GM12878 (cell line): ENCODE measurements around the gene KAZN. TPM values are rescaled to one million over a fixed set of nuclear protein-coding genes. Genes with fewer than 3 reads are reported as not detected.

Experiments used
- ATAC-seq: fragments of 200-7000 bp; cut with Tn5 transposase; 3 replicates; pipeline ENCODE4 v1.9.1; 2020; ENCODE audit warnings: mild to moderate bottlenecking, moderate library complexity
- BruUV-seq: library from RNA; stranded (reverse); fragments of 400-500 nt; replicated peaks from 2 replicates; lab custom pipeline; 2021; lab: Mats Ljungman, UMichigan
- CTCF ChIA-PET: fragments of 300-600 bp; sonication (Branson Sonifier 250); formaldehyde crosslinking; extraction: SDS; loops from one replicate; lab custom pipeline; 2021; ENCODE audit warnings: inconsistent platforms; lab: Yijun Ruan, JAX
- POLR2A ChIA-PET: fragments of 350-600 bp; formaldehyde crosslinking; extraction: SDS; loops from one replicate; lab custom pipeline; 2021; ENCODE audit warnings: inconsistent platforms; lab: Charles Lee
- RAD21 ChIA-PET: fragments of 300-600 bp; sonication (Branson Sonifier 250); formaldehyde crosslinking; loops from one replicate; lab custom pipeline; 2023; ENCODE audit warnings: antibody characterized with exemption; ENCODE audit not compliant: unreplicated experiment; lab: Charles Lee
- SMC1A ChIA-PET: fragments of 300-600 bp; sonication (Branson Sonifier 250); formaldehyde crosslinking; loops from one replicate; lab custom pipeline; 2023; ENCODE audit not compliant: unreplicated experiment, uncharacterized antibody; lab: Charles Lee
- DNase-seq: peaks from one replicate; pipeline ENCODE4 v3.0.0-alpha.2; 2011; ENCODE audit warnings: low read depth, low spot score
- FAIRE-seq: peaks from 3 replicates; lab custom pipeline; 2011; peaks lifted over from hg19 to GRCh38; lab: Jason Lieb, UNC
- H2AFZ ChIP-seq: 2 replicates; pipeline ENCODE4 v1.6.0; 2011; ENCODE audit warnings: low read depth, low read length, control low read depth; ENCODE audit not compliant: control insufficient read depth
- H3K27ac ChIP-seq: 2 replicates; pipeline ENCODE4 v1.5.1; 2011; ENCODE audit warnings: control low read depth; ENCODE audit not compliant: control insufficient read depth, insufficient read depth
- H3K27me3 ChIP-seq, 2 experiments: replicated peaks in 1 of 2; 2 replicates each; pipeline versions ENCODE4 v1.6.0 to v1.6.1; 2011; ENCODE audit warnings: low read length in 1 of 2; ENCODE audit not compliant: control insufficient read depth in 2 of 2, insufficient read depth in 2 of 2
- H3K36me3 ChIP-seq, 2 experiments: 2 replicates each; pipeline ENCODE4 v1.5.1; 2011; ENCODE audit warnings: low read length in 1 of 2; ENCODE audit not compliant: control insufficient read depth in 2 of 2, insufficient read depth in 2 of 2
- H3K4me1 ChIP-seq: 2 replicates; pipeline ENCODE4 v1.6.1; 2011; ENCODE audit warnings: mild to moderate bottlenecking, low read length, moderate library complexity, mixed read lengths; ENCODE audit not compliant: control insufficient read depth, insufficient read depth
- H3K4me2 ChIP-seq: 2 replicates; pipeline ENCODE4 v1.6.0; 2011; ENCODE audit warnings: control low read depth; ENCODE audit not compliant: control insufficient read depth, insufficient read depth
- H3K4me3 ChIP-seq: fragments of 200-600 bp; sonication (generic); 2 replicates; pipeline ENCODE4 v1.5.1; 2016
- H3K79me2 ChIP-seq: 2 replicates; pipeline ENCODE4 v1.6.0; 2011; ENCODE audit warnings: low read length; ENCODE audit not compliant: control insufficient read depth, insufficient read depth
- H3K9ac ChIP-seq: 2 replicates; pipeline ENCODE4 v1.8.0; 2011; ENCODE audit warnings: low read length, control low read depth, mixed read lengths; ENCODE audit not compliant: control insufficient read depth, insufficient read depth
- H3K9me3 ChIP-seq: replicated peaks from 3 replicates; pipeline ENCODE4 v1.5.1; 2011; ENCODE audit warnings: mild to moderate bottlenecking, low read length; ENCODE audit not compliant: control insufficient read depth, insufficient read depth
- H4K20me1 ChIP-seq: 2 replicates; pipeline ENCODE4 v1.6.0; 2011; ENCODE audit not compliant: control insufficient read depth, insufficient read depth
- BACH1 ChIP-seq: fragments of 450-650 bp; IDR thresholded peaks from 2 replicates; pipeline ENCODE4 v1.6.1; 2017; ENCODE audit warnings: mild to moderate bottlenecking, borderline replicate concordance
- IRF3 ChIP-seq: fragments of 450-650 bp; IDR thresholded peaks from 2 replicates; pipeline ENCODE4 v1.6.1; 2014; ENCODE audit warnings: mild to moderate bottlenecking
- KDM1A ChIP-seq: fragments of 200-600 bp; sonication (generic); IDR thresholded peaks from 2 replicates; pipeline ENCODE4 v1.6.1; 2016; ENCODE audit warnings: borderline replicate concordance
- KLF5 ChIP-seq: fragments of 450-650 bp; IDR thresholded peaks from 2 replicates; pipeline ENCODE4 v1.6.1; 2014; ENCODE audit warnings: mild to moderate bottlenecking; ENCODE audit not compliant: partially characterized antibody
- REST ChIP-seq: IDR thresholded peaks from 2 replicates; pipeline ENCODE4 v1.6.1; 2012; ENCODE audit warnings: mild to moderate bottlenecking, low read depth, low read length
- RFX5 ChIP-seq: IDR thresholded peaks from 2 replicates; pipeline ENCODE4 v1.6.1; 2011; ENCODE audit warnings: low read depth, low read length, improper control_type of control experiment
- TCF7 ChIP-seq: IDR thresholded peaks from 2 replicates; pipeline ENCODE4 v1.6.1; 2014; ENCODE audit warnings: antibody characterized with exemption, borderline replicate concordance
- WRNIP1 ChIP-seq: IDR thresholded peaks from 2 replicates; pipeline ENCODE4 v1.6.1; 2011; ENCODE audit warnings: low read depth, low read length, improper control_type of control experiment, borderline replicate concordance
- YBX1 ChIP-seq: fragments of 450-650 bp; IDR thresholded peaks from 2 replicates; pipeline ENCODE4 v1.6.1; 2016; ENCODE audit warnings: antibody characterized with exemption
- WGBS: methylation state at CpG from one replicate; pipeline ENCODE4 v1.1.6; 2016; ENCODE audit warnings: low lambda C conversion rate; ENCODE audit not compliant: insufficient replicate concordance, insufficient coverage; ENCODE audit errors: missing lambda C conversion rate; 5-methylcytosine and 5-hydroxymethylcytosine counted together
- in situ Hi-C: fragments of 300-500 bp; cut with MboI; formaldehyde crosslinking; loops from 9 replicates; pipeline ENCODE4 v1.14.3; 2018; ENCODE audit warnings: mixed read lengths
- intact Hi-C: fragments of 100-400 bp; cut with micrococcal nuclease; formaldehyde crosslinking; loops from one replicate; pipeline ENCODE4 v1.14.2; 2022; ENCODE audit not compliant: unreplicated experiment
- polyA plus RNA-seq, 11 experiments: library from polyadenylated mRNA; depleted of rRNA in 4 of 11; unstranded in 6 of 11; stranded (reverse) in 5 of 11; fragments of >200 nt; fragmentation: Nextera tagmentation in 4 of 11; fragmentation: Illumina TruSeq in 1 of 11; extraction: Ambion mirVana in 4 of 11; extraction: Trizol in 1 of 11; gene quantifications; 1 replicate in 1 of 11; 2 replicates in 10 of 11; pipeline versions ENCODE4 v1.2.1 to v1.2.3, GENCODE V29; 2011 to 2016; ENCODE audit warnings: inconsistent platforms in 2 of 11, missing spikeins in 2 of 11, low read depth in 1 of 11
- total RNA-seq, 4 experiments: library from RNA; depleted of rRNA in 3 of 4; stranded (reverse); fragments of >200 nt in 3 of 4; fragmentation: Illumina TruSeq in 1 of 4; extraction: Trizol in 1 of 4; gene quantifications; 2 replicates each; pipeline versions ENCODE4 v1.2.1 to v1.2.3, GENCODE V29; 2013 to 2021
- TF ChIP-seq, protein P1 (sequence below): fragments of 450-650 bp; IDR thresholded peaks from 2 replicates; pipeline ENCODE4 v1.6.1; 2017; ENCODE audit warnings: mild to moderate bottlenecking, moderate library complexity
- TF ChIP-seq, protein P2 (sequence below): fragments of 450-650 bp; IDR thresholded peaks from 2 replicates; pipeline ENCODE4 v1.6.1; 2018; ENCODE audit warnings: mild to moderate bottlenecking, low read depth, moderate library complexity; ENCODE audit not compliant: partially characterized antibody

Gene KAZN
- total and polyA plus RNA-seq, 10 of the 15 experiments (the other 5 are each of a cell fraction or from before 2014, with no cell fraction given), result 0.72 to 4.0 (median 1.2) TPM

DNA sequence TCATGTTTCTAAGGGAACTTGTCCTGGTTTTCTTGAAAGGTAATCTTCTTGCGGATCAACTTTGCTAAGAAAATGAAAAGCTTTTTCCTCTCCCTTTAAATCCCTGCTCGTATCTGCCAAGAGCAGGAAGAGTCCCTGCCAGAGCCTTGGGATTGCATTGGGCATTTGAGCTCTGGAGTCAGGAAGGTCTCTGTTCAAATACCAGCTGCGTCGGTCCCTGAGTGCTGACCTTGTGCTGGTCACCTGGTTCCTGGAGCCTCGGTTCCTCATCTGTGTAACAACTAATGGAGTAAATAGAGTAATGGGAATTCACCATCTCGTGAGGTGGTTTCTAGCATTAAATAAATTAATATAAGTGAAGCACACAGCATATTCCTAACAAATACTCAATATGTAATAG lies 280.5 kb downstream of the KAZN start:
- Histone ChIP-seq H3K36me3 (no peaks in the 10 kb centered on the region), H3K27me3 (peaks cover 0 to 3% of the 10 kb centered on the region in 2 experiments; a peak in 1 of 4 replicates), H3K4me1 (peaks cover 8% of the 10 kb centered on the region), H4K20me1 (no peaks in the 10 kb centered on the region), H3K9ac (no peak overlapping the region), H3K4me2 (no peak overlapping the region), H3K79me2 (no peaks in the 10 kb centered on the region), H3K4me3 (no peak overlapping the region), H2AFZ (no peak overlapping the region), H3K27ac (no peak overlapping the region), H3K9me3 (no peaks in the 10 kb centered on the region; the same call in 2 of the 3 replicates)
- intact Hi-C loops, result no loop called here
- in situ Hi-C loops, result no loop called here
- BruUV-seq, result no TSS peak
- 56% methylated on average over 6 of the region's 6 CpGs for WGBS
- FAIRE-seq (no peak), DNase-seq (no peak), ATAC-seq (no peak)
- RAD21 ChIA-PET, result no interaction called here
- SMC1A ChIA-PET, result interaction anchor here (1.1 to 1.6 kb wide), 3 partner anchors 10 to 18 kb away, joined by 3 to 4 read pairs (median 3); no protein-coding TSS in a partner anchor
- CTCF ChIA-PET, result no interaction called here
- POLR2A ChIA-PET, result no interaction called here
- no peak for TF ChIP-seq WRNIP1
- no peak for TF ChIP-seq YBX1
- TF ChIP-seq KDM1A, result no peak
- TF ChIP-seq, protein P1, sequence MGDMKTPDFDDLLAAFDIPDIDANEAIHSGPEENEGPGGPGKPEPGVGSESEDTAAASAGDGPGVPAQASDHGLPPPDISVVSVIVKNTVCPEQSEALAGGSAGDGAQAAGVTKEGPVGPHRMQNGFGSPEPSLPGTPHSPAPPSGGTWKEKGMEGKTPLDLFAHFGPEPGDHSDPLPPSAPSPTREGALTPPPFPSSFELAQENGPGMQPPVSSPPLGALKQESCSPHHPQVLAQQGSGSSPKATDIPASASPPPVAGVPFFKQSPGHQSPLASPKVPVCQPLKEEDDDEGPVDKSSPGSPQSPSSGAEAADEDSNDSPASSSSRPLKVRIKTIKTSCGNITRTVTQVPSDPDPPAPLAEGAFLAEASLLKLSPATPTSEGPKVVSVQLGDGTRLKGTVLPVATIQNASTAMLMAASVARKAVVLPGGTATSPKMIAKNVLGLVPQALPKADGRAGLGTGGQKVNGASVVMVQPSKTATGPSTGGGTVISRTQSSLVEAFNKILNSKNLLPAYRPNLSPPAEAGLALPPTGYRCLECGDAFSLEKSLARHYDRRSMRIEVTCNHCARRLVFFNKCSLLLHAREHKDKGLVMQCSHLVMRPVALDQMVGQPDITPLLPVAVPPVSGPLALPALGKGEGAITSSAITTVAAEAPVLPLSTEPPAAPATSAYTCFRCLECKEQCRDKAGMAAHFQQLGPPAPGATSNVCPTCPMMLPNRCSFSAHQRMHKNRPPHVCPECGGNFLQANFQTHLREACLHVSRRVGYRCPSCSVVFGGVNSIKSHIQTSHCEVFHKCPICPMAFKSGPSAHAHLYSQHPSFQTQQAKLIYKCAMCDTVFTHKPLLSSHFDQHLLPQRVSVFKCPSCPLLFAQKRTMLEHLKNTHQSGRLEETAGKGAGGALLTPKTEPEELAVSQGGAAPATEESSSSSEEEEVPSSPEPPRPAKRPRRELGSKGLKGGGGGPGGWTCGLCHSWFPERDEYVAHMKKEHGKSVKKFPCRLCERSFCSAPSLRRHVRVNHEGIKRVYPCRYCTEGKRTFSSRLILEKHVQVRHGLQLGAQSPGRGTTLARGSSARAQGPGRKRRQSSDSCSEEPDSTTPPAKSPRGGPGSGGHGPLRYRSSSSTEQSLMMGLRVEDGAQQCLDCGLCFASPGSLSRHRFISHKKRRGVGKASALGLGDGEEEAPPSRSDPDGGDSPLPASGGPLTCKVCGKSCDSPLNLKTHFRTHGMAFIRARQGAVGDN, result no peak
- TF ChIP-seq TCF7, result no peak
- no peak for TF ChIP-seq RFX5
- TF ChIP-seq IRF3, result no peak
- TF ChIP-seq KLF5, result no peak
- TF ChIP-seq REST, result no peak
- no peak for TF ChIP-seq BACH1
- TF ChIP-seq, protein P2, sequence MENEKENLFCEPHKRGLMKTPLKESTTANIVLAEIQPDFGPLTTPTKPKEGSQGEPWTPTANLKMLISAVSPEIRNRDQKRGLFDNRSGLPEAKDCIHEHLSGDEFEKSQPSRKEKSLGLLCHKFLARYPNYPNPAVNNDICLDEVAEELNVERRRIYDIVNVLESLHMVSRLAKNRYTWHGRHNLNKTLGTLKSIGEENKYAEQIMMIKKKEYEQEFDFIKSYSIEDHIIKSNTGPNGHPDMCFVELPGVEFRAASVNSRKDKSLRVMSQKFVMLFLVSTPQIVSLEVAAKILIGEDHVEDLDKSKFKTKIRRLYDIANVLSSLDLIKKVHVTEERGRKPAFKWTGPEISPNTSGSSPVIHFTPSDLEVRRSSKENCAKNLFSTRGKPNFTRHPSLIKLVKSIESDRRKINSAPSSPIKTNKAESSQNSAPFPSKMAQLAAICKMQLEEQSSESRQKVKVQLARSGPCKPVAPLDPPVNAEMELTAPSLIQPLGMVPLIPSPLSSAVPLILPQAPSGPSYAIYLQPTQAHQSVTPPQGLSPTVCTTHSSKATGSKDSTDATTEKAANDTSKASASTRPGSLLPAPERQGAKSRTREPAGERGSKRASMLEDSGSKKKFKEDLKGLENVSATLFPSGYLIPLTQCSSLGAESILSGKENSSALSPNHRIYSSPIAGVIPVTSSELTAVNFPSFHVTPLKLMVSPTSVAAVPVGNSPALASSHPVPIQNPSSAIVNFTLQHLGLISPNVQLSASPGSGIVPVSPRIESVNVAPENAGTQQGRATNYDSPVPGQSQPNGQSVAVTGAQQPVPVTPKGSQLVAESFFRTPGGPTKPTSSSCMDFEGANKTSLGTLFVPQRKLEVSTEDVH, result no peak
